K562 (cell line): ENCODE data around the gene FBXO8. TPM values are rescaled to one million over a fixed set of nuclear protein-coding genes. Genes with fewer than 3 reads are reported as not detected.

ENCODE experiments used
- AFF1 ChIP-seq, 2 experiments: fragments of 450-650 bp; IDR thresholded peaks; 2 replicates each; pipeline ENCODE4 v1.6.1; 2018; ENCODE audit warnings: mild to moderate bottlenecking in 2 of 2, low read depth in 1 of 2; ENCODE audit not compliant: partially characterized antibody in 2 of 2
- AFF4 ChIP-seq: sonication (generic); formaldehyde crosslinking; IDR thresholded peaks from 2 replicates; pipeline ENCODE4 v1.8.0; 2023; ENCODE audit warnings: mild to moderate bottlenecking, missing genetic modification reagents
- CC2D1A ChIP-seq: fragments of 450-650 bp; IDR thresholded peaks from 2 replicates; pipeline ENCODE4 v1.6.1; 2017; ENCODE audit warnings: mild to moderate bottlenecking
- FOS ChIP-seq: IDR thresholded peaks from 3 replicates; pipeline ENCODE4 v1.6.1; 2011; ENCODE audit not compliant: insufficient read length; ENCODE audit errors: extremely low read depth
- MBD2 ChIP-seq: sonication (generic); IDR thresholded peaks from 2 replicates; pipeline ENCODE4 v1.6.1; 2016; ENCODE audit warnings: low read depth, borderline replicate concordance
- MLLT1 ChIP-seq, 2 experiments: fragments of 450-650 bp; IDR thresholded peaks; 2 replicates each; pipeline ENCODE4 v1.6.1; 2016
- PKNOX1 ChIP-seq: fragments of 450-650 bp; IDR thresholded peaks from 2 replicates; pipeline ENCODE4 v1.6.1; 2016
- PREB ChIP-seq: sonication (generic); formaldehyde crosslinking; IDR thresholded peaks from 2 replicates; pipeline ENCODE4 v1.8.1; 2023; ENCODE audit warnings: mild to moderate bottlenecking, missing genetic modification reagents
- SP1 ChIP-seq: sonication (generic); formaldehyde crosslinking; IDR thresholded peaks from 2 replicates; pipeline ENCODE4 v1.8.1; 2022; ENCODE audit warnings: mild to moderate bottlenecking, missing genetic modification reagents
- polyA plus RNA-seq, 8 experiments: library from polyadenylated mRNA; depleted of rRNA in 4 of 8; stranded (reverse) in 5 of 8; unstranded in 3 of 8; fragments of >200 nt; fragmentation: Nextera tagmentation in 2 of 8; fragmentation: Illumina TruSeq in 1 of 8; extraction: Ambion mirVana in 2 of 8; extraction: Trizol in 1 of 8; gene quantifications; 2 replicates each; pipeline versions ENCODE4 v1.2.1 to v1.2.3, GENCODE V29; 2011 to 2014; ENCODE audit warnings: inconsistent platforms in 1 of 8, missing spikeins in 1 of 8
- total RNA-seq, 7 experiments: library from RNA; depleted of rRNA in 6 of 7; stranded (reverse); fragments of >200 nt in 6 of 7; fragmentation: Illumina TruSeq in 2 of 7; extraction: Trizol in 2 of 7; gene quantifications; 2 replicates each; pipeline versions ENCODE4 v1.2.1 to v1.2.3, GENCODE V29; 2011 to 2021; ENCODE audit warnings: low replicate concordance in 1 of 7

FBXO8 gene
- total and polyA plus RNA-seq, 9 of the 15 experiments (the other 6 are each of a cell fraction or from before 2014, with no cell fraction given), result 12.9 to 27.1 (median 14.8) TPM

GRCh38 chr4:174282836-174283506 is 496 bp downstream of the FBXO8 start (continued):
- TF ChIP-seq PREB (0 out of 2 replicates have a peak, but pooled peaks have one; percentile 72), AFF1 (IDR thresholded peaks at IDR 0.05; ENCODE audit: low read depth in 1 of 2, partially characterized antibody in 2 of 2) (peak in 1 of 2 experiments; percentile 18), SP1 (CRISPR knock-in tag) (peak; percentile 29; the same call in 1 of the 2 replicates), FOS (peak; percentile 93), CC2D1A (0 out of 2 replicates have a peak, but pooled peaks have one; percentile 13), PKNOX1 (peak; percentile 99), MBD2 (peak; percentile 94), AFF4 (peak; percentile 72; the same call in 1 of the 2 replicates), MLLT1 (IDR thresholded peaks at IDR 0.05) (peak; percentile 75 to 79)
